ENCODE measurements around the gene FAM89A. TPM values are rescaled to one million over a fixed set of nuclear protein-coding genes. Genes with fewer than 3 reads are reported as not detected.
A peak's percentile ranks its signal among the peaks of the same experiment; 100 is the strongest.

The FAM89A gene
- total and polyA plus RNA-seq, 9 of the 15 experiments (the other 6 are each of a cell fraction or from before 2014, with no cell fraction given) = 8.7 to 66.2 (median 43.3) TPM

DNA sequence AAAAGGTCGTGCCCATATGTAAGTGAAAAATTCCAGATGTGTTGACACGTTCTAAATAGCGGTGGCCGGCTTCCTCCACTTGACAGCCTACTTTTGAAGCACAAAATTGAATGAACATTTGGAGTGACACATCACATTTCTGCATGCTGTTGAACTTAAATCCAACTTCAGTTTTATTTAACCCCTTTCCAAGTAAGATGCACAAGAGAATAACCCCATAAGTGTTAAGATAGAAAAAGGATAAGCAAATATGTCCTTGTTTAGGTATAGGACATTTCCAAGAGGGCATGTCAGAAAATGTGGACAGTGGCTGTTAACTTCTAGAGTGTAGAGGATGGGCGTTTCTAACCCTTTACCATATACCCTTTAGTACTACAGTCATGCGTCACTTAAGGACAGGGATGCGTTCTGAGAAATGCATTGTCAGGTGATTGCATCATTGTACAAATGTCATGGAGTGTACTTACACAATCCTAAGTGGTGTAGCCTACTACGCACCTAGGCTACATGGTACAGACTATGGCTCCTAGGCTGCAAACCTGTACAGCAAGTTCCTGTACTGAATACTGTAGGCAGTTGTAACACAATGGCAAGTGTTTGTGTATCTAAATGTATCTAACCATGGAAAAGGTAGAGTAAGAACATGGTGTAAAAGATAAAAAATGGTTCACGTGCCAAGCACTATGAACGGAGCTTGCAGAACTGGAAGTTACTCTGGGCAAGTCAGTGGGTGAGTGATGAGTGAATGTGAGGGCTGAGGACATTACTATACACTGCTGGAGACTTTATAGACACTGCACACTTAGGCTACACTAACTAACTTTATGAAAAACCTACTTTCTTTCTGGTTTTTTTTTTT, 9.3 kb upstream of the FAM89A start (continued):
- TF ChIP-seq, protein P1, sequence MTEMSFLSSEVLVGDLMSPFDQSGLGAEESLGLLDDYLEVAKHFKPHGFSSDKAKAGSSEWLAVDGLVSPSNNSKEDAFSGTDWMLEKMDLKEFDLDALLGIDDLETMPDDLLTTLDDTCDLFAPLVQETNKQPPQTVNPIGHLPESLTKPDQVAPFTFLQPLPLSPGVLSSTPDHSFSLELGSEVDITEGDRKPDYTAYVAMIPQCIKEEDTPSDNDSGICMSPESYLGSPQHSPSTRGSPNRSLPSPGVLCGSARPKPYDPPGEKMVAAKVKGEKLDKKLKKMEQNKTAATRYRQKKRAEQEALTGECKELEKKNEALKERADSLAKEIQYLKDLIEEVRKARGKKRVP (CRISPR knock-in tag; IDR thresholded peaks at IDR 0.05) = peak; percentile 98
- TF ChIP-seq ELF2 (CRISPR knock-in tag; IDR thresholded peaks at IDR 0.05) (no peak), ADNP (tag; IDR thresholded peaks at IDR 0.05) (no peak), JUND (IDR thresholded peaks at IDR 0.05; ENCODE audit: borderline replicate concordance, low read depth, low read length) (peak; percentile 98), JUND (tag; IDR thresholded peaks at IDR 0.05; ENCODE audit: borderline replicate concordance, low read depth, low read length) (peak; percentile 99), ZNF445 (CRISPR knock-in tag; IDR thresholded peaks at IDR 0.05; ENCODE audit: low read depth) (no peak), COPS2 (conservative IDR thresholded peaks at IDR 0.05) (no peak), NFATC3 (IDR thresholded peaks at IDR 0.05) (no peak), MYNN (IDR thresholded peaks at IDR 0.05) (no peak), MYNN (CRISPR knock-in tag; IDR thresholded peaks at IDR 0.05) (no peak), KAT7 (CRISPR knock-in tag; IDR thresholded peaks at IDR 0.05; ENCODE audit: borderline replicate concordance) (no peak), ZNF324 (CRISPR knock-in tag; IDR thresholded peaks at IDR 0.05) (peak; percentile 67), ETS2 (tag; IDR thresholded peaks at IDR 0.05; ENCODE audit: borderline replicate concordance, poor library complexity, severe bottlenecking) (peak; percentile 77), SMARCC2 (IDR thresholded peaks at IDR 0.05; ENCODE audit: low read depth) (peak; percentile 55; the same call in 1 of the 2 replicates), CCAR2 (IDR thresholded peaks at IDR 0.05; ENCODE audit: low read depth, low read length) (no peak), ZBED1 (IDR thresholded peaks at IDR 0.05) (no peak), ARID2 (IDR thresholded peaks at IDR 0.05) (no peak), NCOA4 (IDR thresholded peaks at IDR 0.05; ENCODE audit: partially characterized antibody) (no peak), MXI1 (IDR thresholded peaks at IDR 0.05; ENCODE audit: low read depth, low read length) (no peak)
- TF ChIP-seq, protein P2, sequence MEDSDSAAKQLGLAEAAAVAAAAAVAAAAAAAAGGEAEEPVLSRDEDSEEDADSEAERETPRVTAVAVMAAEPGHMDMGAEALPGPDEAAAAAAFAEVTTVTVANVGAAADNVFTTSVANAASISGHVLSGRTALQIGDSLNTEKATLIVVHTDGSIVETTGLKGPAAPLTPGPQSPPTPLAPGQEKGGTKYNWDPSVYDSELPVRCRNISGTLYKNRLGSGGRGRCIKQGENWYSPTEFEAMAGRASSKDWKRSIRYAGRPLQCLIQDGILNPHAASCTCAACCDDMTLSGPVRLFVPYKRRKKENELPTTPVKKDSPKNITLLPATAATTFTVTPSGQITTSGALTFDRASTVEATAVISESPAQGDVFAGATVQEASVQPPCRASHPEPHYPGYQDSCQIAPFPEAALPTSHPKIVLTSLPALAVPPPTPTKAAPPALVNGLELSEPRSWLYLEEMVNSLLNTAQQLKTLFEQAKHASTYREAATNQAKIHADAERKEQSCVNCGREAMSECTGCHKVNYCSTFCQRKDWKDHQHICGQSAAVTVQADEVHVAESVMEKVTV (CRISPR knock-in tag; IDR thresholded peaks at IDR 0.05) = 0 out of 2 replicates have a peak, but pooled peaks have one; percentile 41
- TF ChIP-seq, protein P3, sequence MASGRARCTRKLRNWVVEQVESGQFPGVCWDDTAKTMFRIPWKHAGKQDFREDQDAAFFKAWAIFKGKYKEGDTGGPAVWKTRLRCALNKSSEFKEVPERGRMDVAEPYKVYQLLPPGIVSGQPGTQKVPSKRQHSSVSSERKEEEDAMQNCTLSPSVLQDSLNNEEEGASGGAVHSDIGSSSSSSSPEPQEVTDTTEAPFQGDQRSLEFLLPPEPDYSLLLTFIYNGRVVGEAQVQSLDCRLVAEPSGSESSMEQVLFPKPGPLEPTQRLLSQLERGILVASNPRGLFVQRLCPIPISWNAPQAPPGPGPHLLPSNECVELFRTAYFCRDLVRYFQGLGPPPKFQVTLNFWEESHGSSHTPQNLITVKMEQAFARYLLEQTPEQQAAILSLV (tag; IDR thresholded peaks at IDR 0.05) = peak; percentile 99
- TF ChIP-seq, protein P4, sequence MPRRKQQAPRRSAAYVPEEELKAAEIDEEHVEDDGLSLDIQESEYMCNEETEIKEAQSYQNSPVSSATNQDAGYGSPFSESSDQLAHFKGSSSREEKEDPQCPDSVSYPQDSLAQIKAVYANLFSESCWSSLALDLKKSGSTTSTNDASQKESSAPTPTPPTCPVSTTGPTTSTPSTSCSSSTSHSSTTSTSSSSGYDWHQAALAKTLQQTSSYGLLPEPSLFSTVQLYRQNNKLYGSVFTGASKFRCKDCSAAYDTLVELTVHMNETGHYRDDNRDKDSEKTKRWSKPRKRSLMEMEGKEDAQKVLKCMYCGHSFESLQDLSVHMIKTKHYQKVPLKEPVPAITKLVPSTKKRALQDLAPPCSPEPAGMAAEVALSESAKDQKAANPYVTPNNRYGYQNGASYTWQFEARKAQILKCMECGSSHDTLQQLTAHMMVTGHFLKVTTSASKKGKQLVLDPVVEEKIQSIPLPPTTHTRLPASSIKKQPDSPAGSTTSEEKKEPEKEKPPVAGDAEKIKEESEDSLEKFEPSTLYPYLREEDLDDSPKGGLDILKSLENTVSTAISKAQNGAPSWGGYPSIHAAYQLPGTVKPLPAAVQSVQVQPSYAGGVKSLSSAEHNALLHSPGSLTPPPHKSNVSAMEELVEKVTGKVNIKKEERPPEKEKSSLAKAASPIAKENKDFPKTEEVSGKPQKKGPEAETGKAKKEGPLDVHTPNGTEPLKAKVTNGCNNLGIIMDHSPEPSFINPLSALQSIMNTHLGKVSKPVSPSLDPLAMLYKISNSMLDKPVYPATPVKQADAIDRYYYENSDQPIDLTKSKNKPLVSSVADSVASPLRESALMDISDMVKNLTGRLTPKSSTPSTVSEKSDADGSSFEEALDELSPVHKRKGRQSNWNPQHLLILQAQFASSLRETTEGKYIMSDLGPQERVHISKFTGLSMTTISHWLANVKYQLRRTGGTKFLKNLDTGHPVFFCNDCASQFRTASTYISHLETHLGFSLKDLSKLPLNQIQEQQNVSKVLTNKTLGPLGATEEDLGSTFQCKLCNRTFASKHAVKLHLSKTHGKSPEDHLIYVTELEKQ (CRISPR knock-in tag; IDR thresholded peaks at IDR 0.05) = peak; percentile 82; the same call in 1 of the 2 replicates

All from K562 (cell line).